ENCODE measurements around the gene MYL5. TPM values are rescaled to one million over a fixed set of nuclear protein-coding genes. Genes with fewer than 3 reads are reported as not detected.

MYL5 gene
- total and polyA plus RNA-seq, 4 donors: 2.4 to 5.0 (median 4.7) TPM

- Histone ChIP-seq H3K27ac (ENCODE audit: low read depth in 1 of 2, low read length in 2 of 2) (no peak overlapping the region), H3K9me3 (ENCODE audit: control insufficient read depth in 4 of 4, low read length in 3 of 4) (no peaks in the 10 kb centered on the region), H3K4me3 (ENCODE audit: low read depth in 1 of 3, low read length in 3 of 3) (no peak overlapping the region), H3K9ac (ENCODE audit: low read depth in 1 of 2, low read length in 2 of 2) (no peak overlapping the region), H3K36me3 (ENCODE audit: control insufficient read depth in 4 of 4, insufficient read depth in 3 of 4, low read depth in 1 of 4, low read length in 3 of 4) (no peaks in the 10 kb centered on the region), H3K27me3 (ENCODE audit: control insufficient read depth in 4 of 4, insufficient read depth in 4 of 4, low read length in 3 of 4) (peaks cover 0 to 5% (median 1%) of the 10 kb centered on the region in 4 donors), H3K4me1 (ENCODE audit: control insufficient read depth in 4 of 4, insufficient read depth in 4 of 4, low read length in 3 of 4) (no peaks in the 10 kb centered on the region)
- WGBS: 65% methylated on average over 24 of the region's 24 CpGs
- TF ChIP-seq HNF4A (conservative IDR thresholded peaks at IDR 0.05): no peak
- no peak for TF ChIP-seq HNF4G (IDR thresholded peaks at IDR 0.05)
- no peak for TF ChIP-seq REST (IDR thresholded peaks at IDR 0.05)
- no peak for TF ChIP-seq YY1 (IDR thresholded peaks at IDR 0.05)
- TF ChIP-seq JUND (IDR thresholded peaks at IDR 0.05): no peak
- TF ChIP-seq CTCF (IDR thresholded peaks at IDR 0.05; ENCODE audit: low read depth, low read length, missing input control): no peak
- no peak for TF ChIP-seq RAD21 (IDR thresholded peaks at IDR 0.05)
- TF ChIP-seq FOXA1 (IDR thresholded peaks at IDR 0.05): no peak
- no peak for TF ChIP-seq NR2F2 (IDR thresholded peaks at IDR 0.05)
- TF ChIP-seq ATF3 (IDR thresholded peaks at IDR 0.05): no peak
- no peak for TF ChIP-seq EGR1 (IDR thresholded peaks at IDR 0.05; ENCODE audit: low read depth in 2 of 2)
- TF ChIP-seq SP1 (IDR thresholded peaks at IDR 0.05): no peak
- no peak for TF ChIP-seq TAF1 (conservative IDR thresholded peaks at IDR 0.05)
- TF ChIP-seq ZBTB33 (IDR thresholded peaks at IDR 0.05): no peak
- no peak for TF ChIP-seq GABPA (IDR thresholded peaks at IDR 0.05 in 1 of 2, conservative IDR thresholded peaks at IDR 0.05 in 1 of 2)
- TF ChIP-seq FOXA2 (IDR thresholded peaks at IDR 0.05): no peak
- DNase-seq (ENCODE audit: low spot score): no peak
Observed at GRCh38 chr4:651884-652642, 22.3 kb upstream of the MYL5 start.

Data from liver (tissue), 9 donors.